ENCODE data around the gene GRB2. TPM values are rescaled to one million over a fixed set of nuclear protein-coding genes. Genes with fewer than 3 reads are reported as not detected.

The GRB2 gene
- total RNA-seq, 1 donor from 2014 or later, result 61.8 TPM

GRCh38 chr17:75402026-75402425, 3.5 kb downstream of the GRB2 start:
- no peak for DNase-seq (ENCODE audit: low spot score in 2 of 2, unreplicated experiment in 2 of 2)
- Mint-ChIP-seq H3K4me3 (no peak overlapping the region), H3K9me3 (no peaks in the 10 kb centered on the region), H3K27me3 (ENCODE audit: low read depth) (no peaks in the 10 kb centered on the region), H3K36me3 (no peaks in the 10 kb centered on the region), H3K4me1 (peaks cover 15% of the 10 kb centered on the region), H3K27ac (peak overlapping the region; percentile 21)
- no peak for TF ChIP-seq CTCF (IDR thresholded peaks at IDR 0.05; ENCODE audit: unreplicated experiment)

GRCh38 chr17:75400326-75400939, 5.0 kb downstream of the GRB2 start:
- H3K4me3 Mint-ChIP-seq, result no peak overlapping the region
- TF ChIP-seq CTCF (IDR thresholded peaks at IDR 0.05; ENCODE audit: unreplicated experiment), result no peak
- H3K27me3 Mint-ChIP-seq (ENCODE audit: low read depth), result no peaks in the 10 kb centered on the region
- H3K9me3 Mint-ChIP-seq, result no peaks in the 10 kb centered on the region
- DNase-seq (ENCODE audit: low spot score in 2 of 2, unreplicated experiment in 2 of 2), result no peak
- H3K4me1 Mint-ChIP-seq, result peaks cover 14% of the 10 kb centered on the region
- no peaks in the 10 kb centered on the region for H3K36me3 Mint-ChIP-seq
- no peak overlapping the region for H3K27ac Mint-ChIP-seq

GRCh38 chr17:75398279-75398678, 7.2 kb downstream of the GRB2 start:
- no peak for TF ChIP-seq CTCF (IDR thresholded peaks at IDR 0.05; ENCODE audit: unreplicated experiment)
- H3K27me3 Mint-ChIP-seq (ENCODE audit: low read depth), result no peaks in the 10 kb centered on the region
- no peak overlapping the region for H3K27ac Mint-ChIP-seq
- no peaks in the 10 kb centered on the region for H3K36me3 Mint-ChIP-seq
- H3K4me3 Mint-ChIP-seq, result no peak overlapping the region
- no peak for DNase-seq (ENCODE audit: low spot score in 2 of 2, unreplicated experiment in 2 of 2)
- no peaks in the 10 kb centered on the region for H3K9me3 Mint-ChIP-seq
- H3K4me1 Mint-ChIP-seq, result peaks cover 23% of the 10 kb centered on the region

- Mint-ChIP-seq H3K4me1 (peaks cover 29% of the 10 kb centered on the region), H3K9me3 (no peaks in the 10 kb centered on the region), H3K27ac (peak overlapping the region; percentile 57), H3K27me3 (ENCODE audit: low read depth) (no peaks in the 10 kb centered on the region), H3K4me3 (no peak overlapping the region), H3K36me3 (no peaks in the 10 kb centered on the region)
- TF ChIP-seq CTCF (IDR thresholded peaks at IDR 0.05; ENCODE audit: unreplicated experiment), result no peak
- no peak for DNase-seq (ENCODE audit: low spot score in 2 of 2, unreplicated experiment in 2 of 2)
Observed at GRCh38 chr17:75397217-75397616, 8.3 kb downstream of the GRB2 start.

- TF ChIP-seq CTCF (IDR thresholded peaks at IDR 0.05; ENCODE audit: unreplicated experiment), result no peak
- Mint-ChIP-seq H3K4me1 (peaks cover 33% of the 10 kb centered on the region), H3K36me3 (no peaks in the 10 kb centered on the region), H3K9me3 (no peaks in the 10 kb centered on the region), H3K27me3 (ENCODE audit: low read depth) (no peaks in the 10 kb centered on the region), H3K4me3 (no peak overlapping the region), H3K27ac (peak overlapping the region; percentile 57)
- no peak for DNase-seq (ENCODE audit: low spot score in 2 of 2, unreplicated experiment in 2 of 2)
Observed at GRCh38 chr17:75396796-75397195, 8.7 kb downstream of the GRB2 start.

GRCh38 chr17:75396025-75396424, 9.5 kb downstream of the GRB2 start:
- Mint-ChIP-seq H3K27me3 (ENCODE audit: low read depth) (no peaks in the 10 kb centered on the region), H3K4me1 (peaks cover 36% of the 10 kb centered on the region), H3K36me3 (peaks cover under 1% of the 10 kb centered on the region), H3K9me3 (no peaks in the 10 kb centered on the region), H3K4me3 (peak overlapping the region; percentile 7), H3K27ac (peak overlapping the region; percentile 76)
- TF ChIP-seq CTCF (IDR thresholded peaks at IDR 0.05; ENCODE audit: unreplicated experiment), result no peak
- DNase-seq (ENCODE audit: low spot score in 2 of 2, unreplicated experiment in 2 of 2), result no peak

Measured in mesothelial cell of epicardium (in vitro differentiated cells).